ENCODE data around the gene KRT37. TPM values are rescaled to one million over a fixed set of nuclear protein-coding genes. Genes with fewer than 3 reads are reported as not detected.
"Not testable (repeated sequence)": the region's sequence is repeated elsewhere in the genome, so short reads cannot be mapped to it uniquely, and the experiment has no call there.

KRT37 gene
- total RNA-seq, 1 donor from 2014 or later = not detected

DNA sequence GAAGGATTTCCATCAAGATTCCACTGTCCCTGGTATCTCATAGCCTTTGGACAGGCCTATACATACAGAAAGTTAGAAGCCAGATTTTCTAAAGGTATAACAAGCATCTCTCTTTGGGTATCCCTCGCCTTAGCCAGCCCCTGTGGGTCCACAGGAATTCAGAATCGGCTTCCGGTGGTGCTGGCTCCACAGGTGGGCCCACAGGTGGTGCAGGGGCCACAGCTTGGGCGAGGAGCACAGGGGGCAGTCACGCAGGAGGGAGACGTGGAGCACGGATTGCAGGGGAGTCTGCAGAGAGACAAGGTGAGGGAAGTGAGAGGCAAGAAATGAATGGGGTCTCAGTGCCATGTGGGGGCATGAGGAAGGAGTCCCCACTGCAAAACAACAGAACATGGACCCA, 12.9 kb upstream of the KRT37 start:
- intact Hi-C loops (cut with micrococcal nuclease) = no loop called here

DNA sequence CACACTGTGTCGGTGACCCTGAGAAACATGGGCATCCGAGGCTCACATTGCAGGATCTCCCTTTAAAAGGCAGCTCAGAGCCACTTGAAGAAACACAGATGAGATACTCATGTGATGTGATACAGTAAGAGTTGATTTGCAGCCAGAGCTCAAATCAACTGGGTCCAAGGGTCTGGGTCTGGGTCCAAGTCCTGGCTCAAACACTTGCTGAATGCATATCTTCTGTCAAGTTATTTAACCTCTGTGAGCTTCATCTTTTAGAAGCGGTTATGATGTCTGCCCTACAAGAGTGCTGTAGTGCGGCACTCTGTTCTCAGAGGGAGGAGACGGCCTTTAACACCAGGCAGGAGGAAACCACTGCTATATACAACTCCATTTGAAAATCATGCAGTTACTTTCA, 10.0 kb upstream of the KRT37 start:
- intact Hi-C loops (cut with micrococcal nuclease) = no loop called here

DNA sequence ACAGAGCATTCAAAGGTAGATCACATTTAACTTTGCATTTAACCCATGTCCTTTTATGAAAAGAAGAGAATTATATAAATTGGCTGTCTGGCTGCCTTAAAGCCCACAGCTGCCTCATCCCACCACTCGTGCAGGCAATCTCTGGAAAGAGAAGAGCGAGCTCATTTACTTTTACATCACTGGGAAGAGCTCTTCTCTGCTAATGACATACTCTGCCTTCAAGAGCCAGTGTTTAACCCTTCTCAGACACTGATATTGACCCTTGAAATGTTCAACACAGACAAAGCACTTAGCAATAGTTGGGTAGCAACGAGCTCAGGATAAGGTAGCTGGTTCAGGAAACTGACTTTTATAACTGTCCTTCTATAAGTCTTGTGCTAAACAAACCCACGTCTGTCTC, 9.6 kb upstream of the KRT37 start:
- intact Hi-C loops (cut with micrococcal nuclease) = no loop called here

DNA sequence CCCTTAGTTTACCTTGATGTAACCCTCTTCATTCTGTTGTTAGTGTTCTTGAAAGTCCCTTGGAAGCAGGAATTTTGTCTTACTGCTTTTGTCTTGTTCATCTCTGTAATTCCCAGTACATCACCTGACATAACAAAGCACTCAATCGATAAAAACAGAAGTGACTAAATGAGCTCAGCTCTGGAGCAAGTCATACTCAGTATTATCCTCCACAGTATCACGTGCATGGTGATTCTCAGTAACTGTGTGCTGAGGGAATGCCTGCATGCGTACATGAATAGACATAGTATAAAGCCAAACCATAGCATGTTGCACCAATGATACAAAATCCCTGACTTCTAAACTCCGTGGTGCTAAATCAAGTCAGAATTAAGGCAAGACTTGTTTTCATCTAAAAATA, 9.2 kb upstream of the KRT37 start:
- intact Hi-C loops (cut with micrococcal nuclease) = no loop called here

DNA sequence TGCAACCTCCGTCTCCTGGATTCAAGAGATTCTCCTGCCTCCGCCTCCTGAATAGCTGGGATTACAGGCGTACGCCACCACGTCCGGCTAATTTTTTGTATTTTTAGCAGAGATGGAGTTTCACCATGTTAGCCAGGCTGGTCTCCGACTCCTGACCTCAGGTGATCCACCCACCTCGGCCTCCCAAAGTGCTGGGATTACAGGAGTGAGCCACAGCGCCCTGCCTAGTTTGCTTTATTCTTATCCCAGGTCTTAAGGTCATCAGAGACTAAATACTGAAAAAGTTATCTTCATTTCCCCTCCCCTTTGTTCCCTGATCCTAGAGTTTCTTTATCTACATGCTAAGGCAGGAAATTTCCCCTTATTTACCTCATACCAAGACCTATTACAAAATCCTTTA, 6.0 kb upstream of the KRT37 start:
- intact Hi-C loops (cut with micrococcal nuclease) = not testable (repeated sequence)

DNA sequence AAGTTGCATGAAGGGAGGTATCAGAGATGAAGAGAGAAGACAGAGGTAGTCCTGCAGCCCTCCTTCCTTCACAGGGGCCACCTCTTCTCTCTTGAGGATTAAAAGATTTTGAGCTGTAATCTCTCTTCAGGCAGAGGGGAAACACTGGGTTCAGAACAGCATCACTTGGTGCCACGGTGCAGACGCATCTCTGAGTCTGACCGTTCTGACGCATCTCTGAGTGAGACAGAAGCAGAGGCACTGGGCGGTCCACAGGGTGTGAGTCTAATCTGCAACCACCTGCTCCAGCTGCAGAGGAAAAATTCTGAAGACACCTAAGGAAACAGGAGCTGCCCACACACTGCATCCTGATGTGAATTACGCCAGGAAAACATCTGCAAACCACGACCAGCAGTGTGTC, 5.3 kb upstream of the KRT37 start:
- intact Hi-C loops (cut with micrococcal nuclease) = no loop called here

DNA sequence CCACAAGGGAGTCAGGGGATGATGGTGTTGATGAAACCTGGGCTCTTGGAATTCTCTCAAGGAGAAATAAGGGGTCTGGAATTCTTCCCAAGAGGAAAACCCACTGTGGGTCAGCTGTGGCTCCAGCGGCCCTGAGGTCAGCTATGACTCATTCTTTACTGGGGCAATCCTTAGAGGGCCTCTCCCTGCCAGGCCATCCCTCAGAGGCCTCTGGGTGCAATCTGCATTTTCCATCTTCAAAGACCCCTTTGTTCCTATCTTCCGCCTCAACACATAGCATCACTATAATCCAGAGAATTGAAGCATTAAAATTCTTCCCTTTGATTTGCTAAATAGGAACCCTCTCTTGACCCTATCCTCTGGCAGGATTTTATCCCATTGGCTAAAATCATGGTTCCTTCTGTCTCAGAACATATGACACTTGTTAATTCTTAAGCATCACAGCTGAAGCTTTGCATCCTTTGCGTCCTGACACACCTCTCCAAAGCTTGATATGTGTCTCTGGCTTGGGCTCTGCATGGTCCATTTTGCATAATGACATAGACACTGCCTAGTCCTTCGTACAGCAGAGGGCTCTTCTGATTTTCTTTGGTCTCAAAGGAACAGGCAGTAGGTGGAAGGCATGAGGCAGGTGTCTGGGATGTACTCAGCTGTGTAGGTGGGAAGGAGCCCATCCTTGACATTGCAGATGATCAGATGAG, 4.4 kb upstream of the KRT37 start:
- intact Hi-C loops (cut with micrococcal nuclease) = no loop called here

DNA sequence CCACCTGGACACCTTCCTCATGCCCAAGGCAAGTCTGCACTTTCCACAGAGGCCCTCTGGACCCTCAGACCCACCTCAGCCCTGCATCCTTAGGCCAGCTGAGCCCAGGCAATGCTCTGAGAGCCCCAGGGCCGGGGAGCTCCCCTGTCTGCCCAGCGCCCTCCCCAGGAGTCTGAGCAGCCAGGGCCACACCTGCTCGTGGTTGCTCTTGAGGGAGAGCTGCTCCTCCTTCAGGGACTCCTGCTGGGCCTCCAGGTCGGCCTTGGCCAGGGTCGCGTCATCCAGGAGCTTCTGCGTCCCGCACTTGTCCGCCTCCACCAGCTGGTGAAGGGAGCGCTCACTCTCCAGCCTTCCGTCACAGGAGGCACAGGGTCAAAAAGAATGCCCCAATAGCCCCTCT, 1.8 kb downstream of the KRT37 start:
- intact Hi-C loops (cut with micrococcal nuclease) = not testable (repeated sequence)

DNA sequence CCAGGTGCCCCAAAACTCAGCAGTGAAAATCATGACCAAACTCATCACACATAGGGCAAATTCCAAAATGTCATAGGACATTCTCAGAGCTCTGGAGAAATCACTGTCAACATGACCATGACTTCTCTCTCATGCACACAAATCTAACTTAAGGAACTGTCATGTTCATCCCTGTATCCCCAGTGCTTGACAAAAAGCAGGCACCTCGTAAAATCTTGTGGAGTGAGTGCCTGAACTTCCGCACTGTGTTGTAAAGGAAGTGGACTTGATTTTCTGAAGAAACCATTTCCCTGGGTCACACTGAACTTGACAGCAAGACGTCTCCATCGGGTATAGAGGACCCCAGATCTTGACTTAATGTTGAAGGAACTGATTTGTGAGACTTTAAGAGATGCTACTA, 2.8 kb downstream of the KRT37 start:
- intact Hi-C loops (cut with micrococcal nuclease) = no loop called here

DNA sequence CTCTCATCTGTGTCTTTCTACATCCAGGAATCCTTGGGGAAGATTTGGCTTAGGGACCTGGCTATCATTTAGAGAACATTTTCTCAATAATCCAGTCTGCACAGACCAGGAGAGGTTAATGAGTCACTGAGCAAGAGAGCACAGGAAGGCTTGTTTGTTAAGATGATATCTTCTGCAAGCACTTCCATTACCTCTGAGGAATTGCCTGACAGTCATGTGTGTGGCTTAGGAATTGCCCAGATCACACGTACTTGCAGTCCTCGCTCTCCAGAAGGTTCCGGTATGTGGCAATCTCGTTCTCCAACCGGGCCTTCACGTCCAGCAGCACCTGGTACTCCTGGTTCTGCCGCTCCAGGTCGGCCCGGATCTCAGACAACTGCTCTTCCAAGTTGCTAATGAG, 3.3 kb downstream of the KRT37 start:
- intact Hi-C loops (cut with micrococcal nuclease) = no loop called here

DNA sequence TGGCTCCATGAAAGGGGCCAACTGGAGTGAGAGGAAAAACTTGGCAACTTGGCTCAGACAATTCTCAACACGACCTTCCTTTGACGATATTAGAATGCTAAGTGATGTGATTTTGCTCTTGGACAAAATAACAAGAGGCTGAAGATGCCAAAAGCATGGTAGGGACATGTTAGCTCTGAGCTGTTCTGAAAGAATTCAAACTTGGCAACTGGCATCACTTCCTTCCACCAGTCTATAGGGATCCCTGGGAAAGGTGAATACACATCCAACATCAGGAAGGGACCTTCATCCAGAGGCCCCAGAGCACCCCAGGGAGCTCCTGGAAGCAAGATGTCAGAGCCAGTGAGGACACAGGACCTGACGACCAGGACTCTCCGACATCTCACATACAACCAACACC, 4.3 kb downstream of the KRT37 start:
- intact Hi-C loops (cut with micrococcal nuclease) = no loop called here

DNA sequence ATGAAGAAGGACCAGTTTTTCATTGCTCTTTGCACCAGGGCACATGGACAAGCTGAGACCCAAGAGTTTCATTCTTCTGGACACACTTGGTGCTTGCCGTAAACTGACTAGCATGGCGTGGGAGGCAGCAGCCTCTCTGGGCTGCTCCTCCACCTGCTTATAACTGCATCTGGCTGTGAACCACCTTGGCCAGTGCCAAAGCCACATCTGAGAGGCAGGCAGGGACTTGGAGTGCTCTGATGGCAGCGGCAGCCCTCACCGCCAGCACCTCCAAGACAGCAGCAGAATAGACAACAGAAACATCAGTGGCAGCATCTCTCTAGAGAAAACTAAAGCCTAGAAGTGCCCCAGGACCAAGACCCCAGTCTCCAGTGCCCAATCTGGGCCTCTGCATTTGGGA, 4.7 kb downstream of the KRT37 start:
- intact Hi-C loops (cut with micrococcal nuclease) = no loop called here

DNA sequence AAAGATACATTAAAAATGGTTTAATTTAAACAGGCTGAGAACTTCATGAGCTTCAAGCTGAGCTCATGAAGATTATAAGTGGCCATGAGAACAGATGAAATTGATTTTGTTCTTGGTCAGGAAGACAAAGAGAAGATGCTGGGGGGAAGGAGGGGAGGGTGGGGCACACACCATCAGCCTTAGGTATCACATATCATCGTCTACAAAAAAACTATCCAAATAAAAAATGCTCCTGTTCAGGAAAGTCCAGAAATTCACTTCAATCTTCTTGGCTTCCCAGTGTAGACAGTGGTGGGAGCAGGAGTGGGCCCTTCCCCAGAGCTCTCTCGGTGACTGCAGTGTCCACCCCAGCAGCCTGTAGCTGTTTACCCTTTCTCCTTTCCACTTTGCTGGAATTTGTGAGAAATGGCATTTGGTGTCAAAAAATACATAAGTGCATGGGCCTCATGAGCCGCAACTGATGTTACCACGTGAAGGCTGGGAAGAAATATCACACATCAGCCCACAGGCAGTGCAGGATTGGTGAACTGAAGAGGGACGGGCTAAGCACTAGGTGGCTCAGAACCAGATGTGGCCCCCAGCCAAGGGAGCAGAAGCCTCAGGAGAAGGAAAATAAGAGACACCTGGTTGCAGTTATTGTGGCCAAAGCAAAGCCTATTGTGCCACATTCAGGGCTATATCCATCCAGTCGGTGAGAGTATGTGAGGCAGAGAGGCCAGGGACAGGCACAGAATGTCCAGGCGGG, 6.1 kb downstream of the KRT37 start:
- intact Hi-C loops (cut with micrococcal nuclease) = no loop called here

DNA sequence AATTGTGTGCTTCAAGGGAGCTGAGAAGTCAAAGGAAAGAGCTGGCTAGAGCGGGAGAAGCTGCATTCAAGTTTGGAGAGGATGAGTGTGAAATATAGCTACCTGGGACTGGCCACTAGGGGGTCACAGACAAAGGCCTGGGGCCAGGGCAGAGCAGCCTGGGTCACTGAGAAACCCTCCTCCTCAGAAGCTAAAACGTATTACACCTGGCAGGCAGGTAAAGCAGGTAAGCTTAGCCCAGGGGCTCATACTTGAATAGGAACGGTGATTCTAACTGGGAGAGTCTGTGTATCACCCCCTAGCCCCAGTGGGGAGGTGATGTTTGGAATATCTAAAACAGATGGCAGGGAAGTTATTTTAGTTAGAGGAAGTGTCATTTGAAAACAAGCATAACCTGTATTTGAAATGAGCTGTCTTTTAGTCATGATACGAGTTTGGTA, 6.8 kb downstream of the KRT37 start:
- intact Hi-C loops (cut with micrococcal nuclease) = loop anchor here (2.0 kb wide), 1 partner anchor 77 kb away; no protein-coding TSS in a partner anchor

DNA sequence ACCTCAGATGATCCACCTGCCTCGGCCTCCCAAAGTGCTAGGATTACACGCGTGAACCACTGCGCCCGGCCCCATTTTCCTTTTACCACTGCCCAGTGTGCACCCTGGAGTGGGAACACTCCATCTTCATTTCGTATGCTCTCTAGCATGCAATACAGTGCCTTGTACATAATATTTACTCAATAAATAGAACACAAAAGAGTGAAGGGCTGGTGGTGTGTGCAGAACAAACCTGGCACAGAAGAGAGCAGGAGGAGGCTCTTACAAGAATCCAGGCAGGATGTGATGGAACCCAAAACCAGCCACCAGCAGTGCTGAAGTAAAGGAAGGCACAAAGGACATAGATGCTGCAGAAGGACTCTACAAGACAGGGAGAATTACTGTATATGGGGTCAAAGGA, 7.3 kb downstream of the KRT37 start:
- intact Hi-C loops (cut with micrococcal nuclease) = loop anchor here (2.0 kb wide), 1 partner anchor 78 kb away; no protein-coding TSS in a partner anchor

DNA sequence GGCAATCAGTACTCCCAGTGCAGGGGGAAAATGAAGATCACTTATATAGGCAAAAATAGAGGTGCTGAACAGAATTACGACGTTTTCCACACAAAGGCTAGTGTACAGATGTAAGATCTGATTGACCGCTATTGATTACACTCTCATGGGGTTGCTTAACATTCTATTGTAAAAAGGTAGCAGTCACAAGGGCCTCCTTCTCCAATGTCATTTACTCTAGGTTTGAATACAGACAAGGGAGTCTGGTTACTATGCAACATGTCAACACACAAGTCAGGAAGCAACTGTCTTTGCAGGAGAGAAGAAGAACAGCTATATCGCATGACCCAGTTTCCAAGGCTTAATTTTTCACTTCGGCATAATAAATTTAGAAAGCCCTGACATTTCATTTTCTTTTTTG, 7.9 kb downstream of the KRT37 start:
- intact Hi-C loops (cut with micrococcal nuclease) = loop anchor here (2.0 kb wide), 1 partner anchor 78 kb away; no protein-coding TSS in a partner anchor

DNA sequence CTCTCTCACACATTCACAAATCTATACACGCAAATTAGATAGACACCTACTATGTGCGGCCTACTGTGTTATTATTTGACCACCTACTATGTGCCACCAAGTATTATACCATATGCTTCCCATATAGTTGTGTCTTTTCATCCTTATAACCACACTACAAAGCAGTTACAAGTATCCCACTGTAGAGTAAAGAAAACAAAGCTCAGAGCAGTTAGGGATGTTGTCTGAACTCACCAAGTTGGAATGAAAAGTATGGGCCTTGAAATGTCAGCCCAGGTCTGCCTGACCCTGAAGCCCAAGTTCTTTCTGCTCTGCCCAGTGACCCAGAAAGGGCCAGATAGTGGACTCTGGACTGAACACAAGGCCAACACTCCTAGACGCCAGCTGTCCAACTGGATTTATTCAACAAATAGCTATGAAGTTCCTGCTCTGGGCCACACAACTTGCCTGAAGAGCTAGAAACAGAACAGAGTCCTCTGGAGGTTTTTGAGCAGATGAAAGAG, 8.5 kb downstream of the KRT37 start:
- intact Hi-C loops (cut with micrococcal nuclease) = loop anchor here (2.0 kb wide), 1 partner anchor 79 kb away; no protein-coding TSS in a partner anchor

DNA sequence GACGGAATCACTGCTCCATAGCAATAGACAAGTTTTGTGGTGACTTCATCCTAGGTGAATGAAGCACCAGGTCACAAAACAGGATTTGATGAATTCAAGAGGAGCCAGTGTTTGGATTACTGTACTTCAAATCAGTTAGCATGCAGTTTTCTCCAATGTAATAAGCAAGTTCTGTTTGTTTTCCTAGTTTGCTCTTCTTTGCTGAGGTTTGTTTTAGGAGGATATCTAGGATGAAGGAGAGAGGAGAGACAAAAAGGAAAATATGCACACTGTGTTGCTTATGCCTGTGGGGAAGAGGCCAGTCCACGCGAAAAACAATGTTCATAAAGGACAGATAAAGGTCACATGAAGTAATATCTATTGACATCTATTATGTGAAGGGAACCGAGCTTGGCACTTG, 9.0 kb downstream of the KRT37 start:
- intact Hi-C loops (cut with micrococcal nuclease) = no loop called here

DNA sequence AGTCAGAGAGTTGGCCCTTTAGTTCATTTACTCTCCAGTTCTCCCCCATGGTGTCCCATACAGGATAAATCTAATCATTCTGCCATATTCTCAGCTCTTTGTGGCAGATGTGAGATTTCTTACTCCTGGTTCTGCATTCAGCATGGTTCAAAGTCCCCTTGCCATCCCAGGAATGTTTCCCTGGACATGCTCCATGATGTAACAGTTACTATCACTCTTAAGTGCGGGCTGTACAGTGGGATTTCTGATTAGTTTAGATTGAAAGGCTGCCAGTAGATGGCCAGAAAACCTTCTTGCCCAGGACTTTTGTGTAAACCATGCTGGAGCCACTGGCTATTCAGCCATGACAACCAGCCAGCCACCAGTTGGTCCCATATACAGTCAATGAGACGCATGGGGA, 10.4 kb downstream of the KRT37 start:
- intact Hi-C loops (cut with micrococcal nuclease) = no loop called here

DNA sequence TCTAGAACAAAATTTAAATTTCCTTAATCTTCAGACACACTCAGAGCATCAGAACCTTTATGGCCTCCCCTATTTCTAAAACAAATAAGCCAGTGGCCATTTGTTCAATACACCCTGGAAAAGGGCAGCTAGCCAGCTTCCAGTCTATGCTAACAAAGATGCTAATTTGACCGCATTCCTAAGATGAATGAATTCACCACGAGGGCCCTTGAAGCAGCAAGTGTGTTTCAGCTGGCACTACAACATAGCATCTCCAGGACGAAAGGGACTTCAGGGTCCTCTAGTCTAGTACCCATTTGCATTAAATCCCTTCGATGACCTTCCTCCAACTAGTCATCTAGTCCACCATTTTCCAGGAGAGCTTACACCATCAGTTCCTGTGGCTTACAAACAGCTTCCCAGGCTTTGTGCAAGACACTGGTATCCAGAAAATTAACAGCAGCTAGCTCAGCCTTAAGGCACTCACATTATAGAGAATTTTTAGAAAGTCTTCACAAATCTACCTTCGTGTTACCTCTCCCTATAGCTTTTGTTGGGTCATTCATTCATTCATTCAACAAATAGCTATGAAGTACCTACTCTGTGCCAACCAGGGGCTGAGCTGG, 10.9 kb downstream of the KRT37 start:
- intact Hi-C loops (cut with micrococcal nuclease) = no loop called here

DNA sequence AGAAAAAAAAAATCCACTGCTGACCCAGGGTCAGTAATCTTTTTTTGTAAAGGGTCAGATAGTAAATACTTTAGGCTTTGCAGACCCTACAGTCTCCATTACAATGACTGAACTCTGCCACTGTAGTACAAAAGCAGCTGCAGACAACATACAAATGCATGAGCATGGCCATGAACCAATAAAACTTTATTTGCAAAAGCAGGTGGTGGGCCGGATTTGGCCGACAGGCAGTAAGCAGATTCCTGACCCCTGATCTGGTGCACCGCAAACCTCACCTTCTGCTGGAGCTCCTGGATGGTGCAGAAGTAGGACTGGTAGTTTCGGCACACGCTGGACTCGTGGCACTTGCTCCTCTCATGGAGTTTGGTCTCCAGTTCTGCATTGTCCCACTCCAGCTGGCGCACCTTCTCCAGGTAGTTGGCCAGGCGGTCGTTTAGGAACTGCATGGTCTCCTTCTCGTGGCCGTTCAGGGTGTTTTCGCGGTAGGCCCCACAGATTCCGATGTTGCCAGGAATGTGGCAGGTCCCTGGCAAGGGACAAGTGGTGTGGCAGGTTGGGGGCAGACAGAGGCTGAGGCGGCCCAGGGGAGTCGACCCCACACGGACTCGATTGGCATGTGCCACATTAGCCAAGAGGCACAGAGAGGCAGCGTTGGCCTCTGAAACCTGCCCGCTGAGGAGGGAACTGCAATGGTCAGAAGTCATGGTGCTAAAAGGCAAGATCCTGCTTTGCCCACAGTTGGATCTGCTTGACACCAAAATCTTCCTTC, 13.1 kb downstream of the KRT37 start:
- intact Hi-C loops (cut with micrococcal nuclease) = no loop called here

Data from T-helper 1 cell treated with Interleukin-12 subunit alpha and Interleukin-12 subunit beta and Interleukin-4 antibody, amounts not matched to agents 30 ng/mL and 1 ng/mL, for 36 hours (primary cell).